ENCODE data around the gene UBE2G2. TPM values are rescaled to one million over a fixed set of nuclear protein-coding genes. Genes with fewer than 3 reads are reported as not detected.

UBE2G2 gene
- total and polyA plus RNA-seq, 2 experiments from 2014 or later, result 79.4 to 86.4 TPM

GRCh38 chr21:44756423-44757185, 45.0 kb downstream of the UBE2G2 start:
- Histone ChIP-seq H3K27ac (no peak overlapping the region), H3K36me3 (no peaks in the 10 kb centered on the region), H3K27me3 (no peaks in the 10 kb centered on the region), H3K4me1 (ENCODE audit: low read depth) (no peaks in the 10 kb centered on the region), H3K9me3 (ENCODE audit: low read depth) (no peaks in the 10 kb centered on the region), H3K4me3 (no peak overlapping the region)
- DNase-seq (ENCODE audit: low read depth in 1 of 2, low spot score in 1 of 2), result no peak
- no peak for TF ChIP-seq CTCF (IDR thresholded peaks at IDR 0.05; ENCODE audit: low read depth, low read length)

- peak in 1 of 2 donors; percentile 88 for DNase-seq (ENCODE audit: low read depth in 1 of 2, low spot score in 1 of 2)
These were observed 46.4 kb downstream of the UBE2G2 start for GRCh38 chr21:44755227-44755626.

GRCh38 chr21:44753357-44753756, 48.3 kb downstream of the UBE2G2 start:
- peaks cover 3% of the 10 kb centered on the region for H3K27me3 ChIP-seq
- H3K9me3 ChIP-seq (ENCODE audit: low read depth), result no peaks in the 10 kb centered on the region
- H3K4me3 ChIP-seq, result no peak overlapping the region
- TF ChIP-seq CTCF (IDR thresholded peaks at IDR 0.05; ENCODE audit: low read depth, low read length), result no peak
- H3K27ac ChIP-seq, result no peak overlapping the region
- peaks cover 6% of the 10 kb centered on the region for H3K4me1 ChIP-seq (ENCODE audit: low read depth)
- DNase-seq (ENCODE audit: low read depth in 1 of 2, low spot score in 1 of 2), result no peak
- no peaks in the 10 kb centered on the region for H3K36me3 ChIP-seq

More at GRCh38 chr21:44755227-44755626, 46.4 kb downstream of the UBE2G2 start:
- no peaks in the 10 kb centered on the region for H3K9me3 ChIP-seq (ENCODE audit: low read depth)
- no peak overlapping the region for H3K27ac ChIP-seq
- no peaks in the 10 kb centered on the region for H3K36me3 ChIP-seq
- peak; percentile 39 for TF ChIP-seq CTCF (IDR thresholded peaks at IDR 0.05; ENCODE audit: low read depth, low read length)
- no peak overlapping the region for H3K4me3 ChIP-seq
- H3K27me3 ChIP-seq, result no peaks in the 10 kb centered on the region
- H3K4me1 ChIP-seq (ENCODE audit: low read depth), result no peaks in the 10 kb centered on the region

GRCh38 chr21:44752671-44753235, 48.9 kb downstream of the UBE2G2 start:
- peaks cover 3% of the 10 kb centered on the region for H3K27me3 ChIP-seq
- no peak overlapping the region for H3K27ac ChIP-seq
- H3K4me3 ChIP-seq, result no peak overlapping the region
- no peaks in the 10 kb centered on the region for H3K9me3 ChIP-seq (ENCODE audit: low read depth)
- DNase-seq (ENCODE audit: low read depth in 1 of 2, low spot score in 1 of 2), result peak in 1 of 2 donors; percentile 13
- no peaks in the 10 kb centered on the region for H3K36me3 ChIP-seq
- no peak for TF ChIP-seq CTCF (IDR thresholded peaks at IDR 0.05; ENCODE audit: low read depth, low read length)
- peaks cover 6% of the 10 kb centered on the region for H3K4me1 ChIP-seq (ENCODE audit: low read depth)

- Histone ChIP-seq H3K4me3 (no peak overlapping the region), H3K4me1 (ENCODE audit: low read depth) (peaks cover 6% of the 10 kb centered on the region), H3K9me3 (ENCODE audit: low read depth) (no peaks in the 10 kb centered on the region), H3K27ac (no peak overlapping the region), H3K27me3 (peaks cover 3% of the 10 kb centered on the region), H3K36me3 (no peaks in the 10 kb centered on the region)
- DNase-seq (ENCODE audit: low read depth in 1 of 2, low spot score in 1 of 2), result no peak
- TF ChIP-seq CTCF (IDR thresholded peaks at IDR 0.05; ENCODE audit: low read depth, low read length), result no peak
These were observed 49.6 kb downstream of the UBE2G2 start for GRCh38 chr21:44751799-44752636.

All from cardiac muscle cell (in vitro differentiated cells and primary cell).